KMS-11 (cell line): Measurements from ENCODE around the gene OR4D6.

Experiments
- H2AFZ ChIP-seq: fragments of 200-600 bp; sonication (generic); 2 replicates; pipeline ENCODE4 v1.6.1; 2016; ENCODE audit warnings: antibody characterized with exemption, mixed run types, low read depth
- H3K27ac ChIP-seq: fragments of 200-600 bp; sonication (generic); 2 replicates; pipeline ENCODE4 v1.6.1; 2016; ENCODE audit warnings: mild to moderate bottlenecking, mixed run types
- H3K27me3 ChIP-seq: fragments of 200-600 bp; sonication (generic); 2 replicates; pipeline ENCODE4 v1.6.1; 2017; ENCODE audit warnings: mild to moderate bottlenecking, low read depth, mixed run types, moderate library complexity; ENCODE audit not compliant: insufficient read depth
- H3K36me3 ChIP-seq: fragments of 200-600 bp; sonication (generic); 2 replicates; pipeline ENCODE4 v1.6.1; 2017; ENCODE audit warnings: mild to moderate bottlenecking, mixed run types; ENCODE audit not compliant: insufficient read depth
- H3K4me1 ChIP-seq: fragments of 200-600 bp; sonication (generic); 2 replicates; pipeline ENCODE4 v1.6.1; 2016; ENCODE audit warnings: mild to moderate bottlenecking, low read depth, mixed run types; ENCODE audit not compliant: poor library complexity, severe bottlenecking
- H3K4me2 ChIP-seq: fragments of 200-600 bp; sonication (generic); 2 replicates; pipeline ENCODE4 v1.7.0; 2016; ENCODE audit warnings: mild to moderate bottlenecking, mixed run types
- H3K4me3 ChIP-seq: fragments of 200-600 bp; sonication (generic); IDR thresholded peaks from 2 replicates; pipeline ENCODE4 v1.6.1; 2017; ENCODE audit warnings: low read depth, low read length, mixed read lengths; ENCODE audit not compliant: insufficient read depth
- H3K79me2 ChIP-seq: fragments of 200-600 bp; sonication (generic); 2 replicates; pipeline ENCODE4 v1.6.1; 2016; ENCODE audit warnings: low read depth, mixed run types; ENCODE audit not compliant: insufficient read depth
- H3K9ac ChIP-seq: fragments of 200-600 bp; sonication (generic); 2 replicates; pipeline ENCODE4 v1.6.1; 2016; ENCODE audit warnings: mild to moderate bottlenecking, mixed run types
- H4K20me1 ChIP-seq: fragments of 200-600 bp; sonication (generic); 2 replicates; pipeline ENCODE4 v1.6.1; 2016; ENCODE audit warnings: mild to moderate bottlenecking, mixed run types; ENCODE audit not compliant: insufficient read depth
- CTCF ChIP-seq: fragments of 200-600 bp; sonication (generic); conservative IDR thresholded peaks from 2 replicates; pipeline ENCODE4 v1.6.1; 2017; ENCODE audit warnings: low read depth, mild to moderate bottlenecking, antibody characterized with exemption, low read length, moderate library complexity, mixed read lengths

Gene OR4D6

GRCh38 chr11:59501931-59502330 is 45.2 kb downstream of the OR4D6 start:
- Histone ChIP-seq H3K27ac (no peak overlapping the region), H3K9ac (no peak overlapping the region), H3K27me3 (no peaks in the 10 kb centered on the region), H4K20me1 (no peaks in the 10 kb centered on the region), H3K4me3 (no peak overlapping the region), H3K4me2 (no peak overlapping the region), H3K4me1 (no peaks in the 10 kb centered on the region), H3K79me2 (no peaks in the 10 kb centered on the region), H3K36me3 (no peaks in the 10 kb centered on the region), H2AFZ (no peak overlapping the region)
- TF ChIP-seq CTCF = no peak

DNA sequence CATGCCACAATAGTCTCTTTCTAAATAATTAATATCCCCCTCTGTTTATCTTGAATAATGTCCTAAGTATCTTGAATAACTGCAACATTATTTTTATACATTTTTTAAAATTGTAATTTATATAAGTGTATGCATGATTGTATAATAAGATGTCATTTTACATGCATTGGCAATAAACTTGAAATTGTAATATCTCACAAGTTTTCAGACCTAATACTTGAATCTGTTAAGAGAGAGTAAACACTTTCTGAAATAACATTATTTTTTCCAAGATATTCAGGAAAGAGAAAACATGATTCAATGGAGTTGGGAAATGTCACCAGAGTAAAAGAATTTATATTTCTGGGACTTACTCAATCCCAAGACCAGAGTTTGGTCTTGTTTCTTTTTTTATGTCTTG is 46.5 kb downstream of the OR4D6 start, which contains the start of gene OR4D11:
Gene OR4D11 (plus strand): TSS at position 301 of the 400 bp plus-strand sequence. CDS start 0 bp downstream, at position 301.
- Histone ChIP-seq H3K9ac (no peak within 1 kb of the TSS), H3K4me3 (no peak within 1 kb of the TSS), H3K4me2 (no peak within 1 kb of the TSS), H4K20me1 (no peaks in the 10 kb centered on the region), H3K27me3 (no peaks in the 10 kb centered on the region), H3K4me1 (no peaks in the 10 kb centered on the region), H2AFZ (no peak within 1 kb of the TSS), H3K79me2 (no peaks in the 10 kb centered on the region), H3K27ac (no peak within 1 kb of the TSS), H3K36me3 (no peaks in the 10 kb centered on the region)
- no peak for TF ChIP-seq CTCF
